H1 (cell line): ENCODE results near the gene NRSN2. TPM values are rescaled to one million over a fixed set of nuclear protein-coding genes. Genes with fewer than 3 reads are reported as not detected.

Experiments used
- CBX5 ChIP-seq: fragments of 300-800, 300-1000 bp; sonication (generic); IDR thresholded peaks from 2 replicates; pipeline ENCODE4 v1.7.1; 2016; ENCODE audit warnings: antibody characterized with exemption, low read length, low read depth
- CHD2 ChIP-seq: IDR thresholded peaks from 2 replicates; pipeline ENCODE4 v1.6.1; 2012; ENCODE audit warnings: low read length, improper control_type of control experiment
- CREB1 ChIP-seq: IDR thresholded peaks from 2 replicates; pipeline ENCODE4 v1.6.1; 2012; ENCODE audit warnings: inconsistent platforms
- NANOG ChIP-seq: IDR thresholded peaks from 2 replicates; pipeline ENCODE4 v1.6.1; 2011; ENCODE audit warnings: low read length, low read depth, mild to moderate bottlenecking, inconsistent platforms; ENCODE audit not compliant: insufficient read depth, poor library complexity, severe bottlenecking
- RAD21 ChIP-seq, 2 experiments: IDR thresholded peaks in 1 of 2; conservative IDR thresholded peaks in 1 of 2; 2 replicates each; pipeline ENCODE4 v1.6.1; 2011; ENCODE audit warnings: low read depth in 2 of 2, low read length in 2 of 2, improper control_type of control experiment in 1 of 2, inconsistent platforms in 1 of 2, mild to moderate bottlenecking in 1 of 2, moderate library complexity in 1 of 2
- RBBP5 ChIP-seq: IDR thresholded peaks from 2 replicates; pipeline ENCODE4 v1.7.1; 2012; ENCODE audit warnings: low read depth, mild to moderate bottlenecking, inconsistent platforms, low read length, moderate library complexity, borderline replicate concordance
- SIRT6 ChIP-seq: IDR thresholded peaks from one replicate; pipeline ENCODE4 v1.7.1; 2012; ENCODE audit warnings: low read length, inconsistent platforms
- SP2 ChIP-seq: IDR thresholded peaks from 2 replicates; pipeline ENCODE4 v1.6.1; 2012; ENCODE audit warnings: mild to moderate bottlenecking, low read length, inconsistent platforms
- SP4 ChIP-seq: IDR thresholded peaks from 2 replicates; pipeline ENCODE4 v1.6.1; 2012; ENCODE audit warnings: low read length, inconsistent platforms
- polyA plus RNA-seq, 7 experiments: library from polyadenylated mRNA; depleted of rRNA in 3 of 7; stranded (reverse) in 5 of 7; unstranded in 2 of 7; fragments of >200 nt in 5 of 7; fragments of 200-250 nt in 2 of 7; gene quantifications; 1 replicate in 5 of 7; 2 replicates in 1 of 7; 4 replicates in 1 of 7; pipeline versions ENCODE4 v1.2.1 to v1.2.3, GENCODE V29; 2011 to 2013; ENCODE audit warnings: missing spikeins in 2 of 7, mixed read lengths in 2 of 7
- total RNA-seq: library from RNA; stranded (reverse); fragmentation: NEBNext Ultra II Directional; extraction: Animal tissue kit (Norgen Biotek cat#: 25700); gene quantifications from 2 replicates; pipeline ENCODE4 v1.2.1, GENCODE V29; 2021

The NRSN2 gene
- total and polyA plus RNA-seq, 2 of the 8 experiments (the other 6 are each of a cell fraction or from before 2014, with no cell fraction given): 19.4 to 33.3 TPM

DNA sequence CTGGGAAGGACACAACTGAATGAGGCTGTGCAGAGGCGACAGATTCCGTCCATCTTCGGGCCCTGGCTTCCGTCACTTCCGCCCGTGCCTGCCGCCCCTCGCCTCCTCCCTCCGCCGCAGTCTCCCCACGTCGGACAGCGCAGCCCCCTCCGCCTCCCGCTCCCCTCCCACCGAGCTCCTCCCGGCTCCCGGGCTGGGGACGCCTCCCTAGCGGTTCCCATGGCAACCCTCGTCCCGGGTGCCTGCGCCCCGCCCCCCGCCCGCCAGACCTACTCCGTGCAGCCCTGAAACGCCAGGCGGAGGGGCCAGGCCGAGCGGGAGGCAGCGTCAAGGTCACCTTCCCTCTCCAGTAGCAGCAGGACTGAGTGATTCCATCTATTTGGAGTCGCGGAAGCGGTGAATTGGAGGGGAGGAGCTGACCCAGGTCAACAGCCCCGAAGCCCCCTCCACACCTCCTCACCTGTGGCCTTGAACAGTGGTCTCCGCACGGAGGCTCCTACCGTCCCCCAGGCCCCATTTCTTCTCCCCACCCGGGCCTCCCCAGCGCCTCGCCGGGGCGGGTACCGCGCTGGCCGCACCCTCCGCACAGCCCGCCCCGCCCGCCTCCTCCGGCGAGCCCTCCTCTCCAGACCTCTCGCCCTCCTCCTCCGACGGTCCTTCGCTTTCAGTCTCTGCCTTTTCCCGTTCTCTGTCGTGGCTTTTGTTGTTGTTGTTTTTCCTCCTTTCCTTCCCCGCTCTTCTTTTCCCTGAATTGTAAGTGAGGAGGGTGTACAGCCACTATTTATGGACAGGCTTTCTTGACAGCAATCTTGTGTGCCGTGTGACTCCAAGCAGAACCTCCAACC is 951 bp downstream of the NRSN2 start (continued):
- no peak for TF ChIP-seq SP4
- TF ChIP-seq RAD21 (IDR thresholded peaks at IDR 0.05 in 1 of 2, conservative IDR thresholded peaks at IDR 0.05 in 1 of 2; ENCODE audit: low read depth in 2 of 2, low read length in 2 of 2): no peak
- no peak for TF ChIP-seq SP2
- TF ChIP-seq SIRT6: no peak
- TF ChIP-seq CHD2: no peak
- TF ChIP-seq RBBP5: peak; percentile 68; the same call in 1 of the 2 replicates
- TF ChIP-seq CREB1: peak; percentile 83
- no peak for TF ChIP-seq NANOG
- no peak for TF ChIP-seq CBX5
